IMR-90 (cell line): ENCODE data around the gene CASTOR1.

Experiments used
- CEBPB ChIP-seq: IDR thresholded peaks from 2 replicates; pipeline ENCODE4 v1.6.1; 2012; ENCODE audit warnings: low read depth, low read length, improper control_type of control experiment
- CTCF ChIP-seq: conservative IDR thresholded peaks from 2 replicates; pipeline ENCODE4 v1.5.1; 2012; ENCODE audit warnings: mild to moderate bottlenecking, low read depth, low read length, improper control_type of control experiment
- MAFK ChIP-seq: IDR thresholded peaks from 2 replicates; pipeline ENCODE4 v1.6.1; 2012; ENCODE audit warnings: low read depth, low read length, improper control_type of control experiment
- MXI1 ChIP-seq: IDR thresholded peaks from 2 replicates; pipeline ENCODE4 v1.6.1; 2012; ENCODE audit warnings: low read depth, mild to moderate bottlenecking, low read length, moderate library complexity, borderline replicate concordance
- SMC3 ChIP-seq: fragments of 150-350 bp; IDR thresholded peaks from 2 replicates; pipeline ENCODE4 v1.6.1; 2016; ENCODE audit warnings: low read depth, mild to moderate bottlenecking, antibody characterized with exemption, low read length, moderate library complexity

- TF ChIP-seq CTCF (no peak), SMC3 (no peak), MXI1 (no peak), CEBPB (no peak), MAFK (no peak)
Measured at GRCh38 chr22:30247974-30248373, 41.3 kb downstream of the CASTOR1 start.
